ENCODE results near the gene PALM3.

DNA sequence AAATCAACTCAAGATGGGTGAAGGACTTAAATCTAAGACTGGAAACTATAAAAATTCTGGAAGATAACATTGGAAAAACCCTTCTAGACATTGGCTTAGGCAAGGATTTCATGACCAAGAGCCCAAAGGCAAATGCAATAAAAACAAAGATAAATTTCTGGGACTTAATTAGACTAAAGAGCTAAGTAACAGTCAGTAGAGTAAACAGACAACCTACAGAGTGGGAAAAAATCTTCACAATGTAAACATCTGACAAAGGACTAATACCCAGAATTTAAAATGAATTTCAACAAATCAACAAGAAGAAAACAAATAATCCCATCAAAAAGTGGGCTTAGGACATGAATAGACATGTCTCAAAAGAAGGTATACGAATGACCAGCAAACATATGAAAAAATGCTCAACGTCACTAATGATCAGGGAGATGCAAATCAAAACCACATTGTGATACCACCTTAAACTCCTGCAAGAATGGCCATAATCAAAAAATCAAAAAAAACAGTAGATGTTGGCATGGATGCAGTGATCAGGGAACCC lies 49.4 kb downstream of the PALM3 start:
- TF ChIP-seq CTCF (IDR thresholded peaks at IDR 0.05) (no peak), POLR2A (IDR thresholded peaks at IDR 0.05; ENCODE audit: low read depth) (no peak)
